Stomach (tissue), 4 donors: ENCODE measurements around the gene LBR.

Experiments
- CTCF ChIP-seq, 7 experiments: fragments of 450-650 bp in 4 of 7; fragments of 200-600 bp in 3 of 7; sonication (generic) in 3 of 7; IDR thresholded peaks; one replicate each; pipeline ENCODE4 v1.5.1; 2016 to 2019; ENCODE audit warnings: antibody characterized with exemption in 7 of 7, control low read depth in 2 of 7, mild to moderate bottlenecking in 1 of 7
- EP300 ChIP-seq: sonication (generic); formaldehyde crosslinking; IDR thresholded peaks from one replicate; pipeline ENCODE4 v1.6.1; 2017; ENCODE audit warnings: antibody characterized with exemption
- POLR2A ChIP-seq, 4 donors: fragments of 450-650 bp; IDR thresholded peaks; one replicate each; pipeline ENCODE4 v1.6.1; 2016; ENCODE audit warnings: antibody characterized with exemption in 4 of 4, control low read depth in 2 of 4, mild to moderate bottlenecking in 1 of 4, moderate library complexity in 1 of 4

GRCh38 chr1:225354906-225355305 lies 72.9 kb downstream of the LBR start:
- TF ChIP-seq CTCF (IDR thresholded peaks at IDR 0.05) (no peak), EP300 (no peak), POLR2A (IDR thresholded peaks at IDR 0.05) (no peak)
